ENCODE data around the gene WDR55.

DNA sequence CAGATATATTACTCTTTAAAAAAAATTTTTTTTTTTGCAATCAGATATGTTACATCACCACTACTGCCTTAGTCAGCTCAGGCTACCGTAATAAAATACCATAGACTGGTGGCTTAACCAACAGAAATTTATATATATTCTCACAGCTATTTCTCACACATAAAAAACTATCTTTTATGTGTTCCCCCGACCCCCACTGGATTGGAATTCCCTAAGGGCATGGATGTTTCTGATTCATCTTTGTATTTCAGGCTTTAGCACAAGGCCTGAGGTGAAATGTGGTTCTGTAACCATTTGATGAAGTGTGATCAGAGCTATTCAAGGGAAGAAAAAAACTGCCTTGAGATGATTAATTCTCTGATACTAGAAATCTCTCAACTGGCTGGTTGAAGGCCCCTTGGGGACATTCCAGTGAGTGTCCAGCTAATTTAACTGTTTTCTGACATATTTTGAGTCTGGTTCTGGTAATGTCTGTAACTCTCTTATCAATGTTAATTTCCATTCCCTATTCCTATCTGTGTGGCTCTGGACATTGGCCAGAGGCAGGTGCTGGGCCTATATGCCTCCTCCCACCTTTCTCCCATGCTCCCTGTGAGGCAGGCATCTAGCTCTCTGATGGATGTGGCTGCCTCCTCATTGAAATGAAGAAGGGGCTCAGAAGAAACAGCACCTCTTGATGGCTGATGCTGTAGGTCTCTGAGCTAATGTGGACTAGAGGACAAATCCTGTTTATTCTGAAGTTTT, 34.2 kb upstream of the WDR55 start:
- no peak for TF ChIP-seq YY1 (IDR thresholded peaks at IDR 0.05; ENCODE audit: low read depth)
- TF ChIP-seq, protein P1, sequence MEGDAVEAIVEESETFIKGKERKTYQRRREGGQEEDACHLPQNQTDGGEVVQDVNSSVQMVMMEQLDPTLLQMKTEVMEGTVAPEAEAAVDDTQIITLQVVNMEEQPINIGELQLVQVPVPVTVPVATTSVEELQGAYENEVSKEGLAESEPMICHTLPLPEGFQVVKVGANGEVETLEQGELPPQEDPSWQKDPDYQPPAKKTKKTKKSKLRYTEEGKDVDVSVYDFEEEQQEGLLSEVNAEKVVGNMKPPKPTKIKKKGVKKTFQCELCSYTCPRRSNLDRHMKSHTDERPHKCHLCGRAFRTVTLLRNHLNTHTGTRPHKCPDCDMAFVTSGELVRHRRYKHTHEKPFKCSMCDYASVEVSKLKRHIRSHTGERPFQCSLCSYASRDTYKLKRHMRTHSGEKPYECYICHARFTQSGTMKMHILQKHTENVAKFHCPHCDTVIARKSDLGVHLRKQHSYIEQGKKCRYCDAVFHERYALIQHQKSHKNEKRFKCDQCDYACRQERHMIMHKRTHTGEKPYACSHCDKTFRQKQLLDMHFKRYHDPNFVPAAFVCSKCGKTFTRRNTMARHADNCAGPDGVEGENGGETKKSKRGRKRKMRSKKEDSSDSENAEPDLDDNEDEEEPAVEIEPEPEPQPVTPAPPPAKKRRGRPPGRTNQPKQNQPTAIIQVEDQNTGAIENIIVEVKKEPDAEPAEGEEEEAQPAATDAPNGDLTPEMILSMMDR (IDR thresholded peaks at IDR 0.05), result no peak
- TF ChIP-seq FOXM1 (IDR thresholded peaks at IDR 0.05; ENCODE audit: low read depth), result no peak
- no peak for TF ChIP-seq RCOR1 (IDR thresholded peaks at IDR 0.05; ENCODE audit: low read length)
- no peak for TF ChIP-seq RXRA (IDR thresholded peaks at IDR 0.05; ENCODE audit: borderline replicate concordance, low read depth)
- TF ChIP-seq JUND (IDR thresholded peaks at IDR 0.05), result no peak

All from SK-N-SH (cell line).